T-helper 17 cell (primary cell): ENCODE measurements around the gene SPATA18. TPM values are rescaled to one million over a fixed set of nuclear protein-coding genes. Genes with fewer than 3 reads are reported as not detected.
"Not testable (repeated sequence)": the region's sequence is repeated elsewhere in the genome, so short reads cannot be mapped to it uniquely, and the experiment has no call there.

Experiments used
- ATAC-seq: fragments of 150-1000 bp; cut with Tn5 transposase; 2 replicates; pipeline ENCODE4 v1.10.0; 2021; ENCODE audit warnings: mild to moderate bottlenecking, moderate library complexity
- DNase-seq, 3 donors: peaks; one replicate each; pipeline versions ENCODE4 v3.0.0 to v3.0.0-alpha.2; 2020 to 2021
- H3K9me3 ChIP-seq: one replicate; pipeline ENCODE4 v1.7.0; 2013; ENCODE audit warnings: low read length, mild to moderate bottlenecking; ENCODE audit not compliant: control insufficient read depth, poor library complexity, severe bottlenecking
- H3K27ac Mint-ChIP-seq: one replicate; pipeline ENCODE4 v1.8.0; 2022; ENCODE audit warnings: mild to moderate bottlenecking, moderate library complexity, mixed read lengths
- H3K27me3 Mint-ChIP-seq: one replicate; pipeline ENCODE4 v1.8.0; 2022; ENCODE audit warnings: mixed read lengths
- H3K36me3 Mint-ChIP-seq: one replicate; pipeline ENCODE4 v1.8.0; 2022; ENCODE audit warnings: low read depth, mixed read lengths
- H3K4me1 Mint-ChIP-seq: one replicate; pipeline ENCODE4 v1.8.0; 2022; ENCODE audit warnings: mild to moderate bottlenecking, mixed read lengths
- H3K4me3 Mint-ChIP-seq: one replicate; pipeline ENCODE4 v1.8.0; 2022; ENCODE audit warnings: mild to moderate bottlenecking, moderate library complexity, mixed read lengths
- total RNA-seq, 4 donors: library from RNA in 2 of 4; stranded (reverse) in 2 of 4; gene quantifications; one replicate each; pipeline ENCODE4 v1.2.3 and lab custom pipeline; 2022 to 2026

Gene SPATA18
- total RNA-seq, 2 donors from 2014 or later, result 0.18 TPM; not detected in 1

- H3K4me3 Mint-ChIP-seq, result no peak overlapping the region
Measured at GRCh38 chr4:52069571-52069970, 18.5 kb downstream of the SPATA18 start.

GRCh38 chr4:52071791-52072546 lies 20.9 kb downstream of the SPATA18 start:
- H3K9me3 ChIP-seq, result no peaks in the 10 kb centered on the region
- Mint-ChIP-seq H3K27me3 (peaks cover 75% of the 10 kb centered on the region), H3K4me1 (no peaks in the 10 kb centered on the region), H3K36me3 (no peaks in the 10 kb centered on the region), H3K27ac (no peak overlapping the region), H3K4me3 (no peak overlapping the region)
- ATAC-seq (no peak), DNase-seq (no peak)

More at GRCh38 chr4:52069571-52069970, 18.5 kb downstream of the SPATA18 start:
- Mint-ChIP-seq H3K27me3 (peaks cover 71% of the 10 kb centered on the region), H3K36me3 (no peaks in the 10 kb centered on the region), H3K27ac (no peak overlapping the region), H3K4me1 (no peaks in the 10 kb centered on the region)
- H3K9me3 ChIP-seq, result no peaks in the 10 kb centered on the region
- no peak for ATAC-seq
- DNase-seq, result no peak

- H3K9me3 ChIP-seq, result no peaks in the 10 kb centered on the region
- Mint-ChIP-seq H3K4me1 (no peaks in the 10 kb centered on the region), H3K36me3 (no peaks in the 10 kb centered on the region), H3K27me3 (peaks cover 63% of the 10 kb centered on the region), H3K4me3 (no peak overlapping the region), H3K27ac (no peak overlapping the region)
- no peak for DNase-seq
- ATAC-seq, result no peak
Measured at GRCh38 chr4:52076731-52077130, 25.6 kb downstream of the SPATA18 start.

- Mint-ChIP-seq H3K27ac (no peak overlapping the region), H3K4me3 (no peak overlapping the region)
Measured at GRCh38 chr4:52079659-52080058, 28.6 kb downstream of the SPATA18 start.

GRCh38 chr4:52081216-52081615 lies 30.1 kb downstream of the SPATA18 start:
- ATAC-seq, result no peak

More at GRCh38 chr4:52079659-52080058, 28.6 kb downstream of the SPATA18 start:
- Mint-ChIP-seq H3K36me3 (no peaks in the 10 kb centered on the region), H3K27me3 (peaks cover 51% of the 10 kb centered on the region), H3K4me1 (no peaks in the 10 kb centered on the region)
- DNase-seq (no peak), ATAC-seq (no peak)
- no peaks in the 10 kb centered on the region for H3K9me3 ChIP-seq

GRCh38 chr4:52086425-52086824 lies 35.3 kb downstream of the SPATA18 start:
- not testable (repeated sequence) for H3K27me3 Mint-ChIP-seq, H3K4me1 Mint-ChIP-seq, H3K27ac Mint-ChIP-seq

More at GRCh38 chr4:52081216-52081615, 30.1 kb downstream of the SPATA18 start:
- Mint-ChIP-seq H3K27me3 (peaks cover 35% of the 10 kb centered on the region), H3K36me3 (no peaks in the 10 kb centered on the region), H3K4me3 (no peak overlapping the region), H3K27ac (no peak overlapping the region), H3K4me1 (no peaks in the 10 kb centered on the region)
- H3K9me3 ChIP-seq, result no peaks in the 10 kb centered on the region
- DNase-seq, result no peak

GRCh38 chr4:52091801-52092200 lies 40.7 kb downstream of the SPATA18 start:
- ATAC-seq (no peak), DNase-seq (no peak)
- no peaks in the 10 kb centered on the region for H3K9me3 ChIP-seq
- H3K36me3 Mint-ChIP-seq, result no peaks in the 10 kb centered on the region
- no peak overlapping the region for H3K27ac Mint-ChIP-seq
- H3K4me1 Mint-ChIP-seq, result no peaks in the 10 kb centered on the region
- no peak overlapping the region for H3K4me3 Mint-ChIP-seq
- peaks cover 7% of the 10 kb centered on the region for H3K27me3 Mint-ChIP-seq

More at GRCh38 chr4:52086425-52086824, 35.3 kb downstream of the SPATA18 start:
- H3K36me3 Mint-ChIP-seq, ATAC-seq, DNase-seq, H3K9me3 ChIP-seq, H3K4me3 Mint-ChIP-seq: not testable (repeated sequence)

GRCh38 chr4:52093466-52093865 lies 42.4 kb downstream of the SPATA18 start:
- ATAC-seq (no peak), DNase-seq (no peak)
- Mint-ChIP-seq H3K4me3 (no peak overlapping the region), H3K4me1 (no peaks in the 10 kb centered on the region), H3K36me3 (no peaks in the 10 kb centered on the region), H3K27ac (no peak overlapping the region), H3K27me3 (peaks cover 18% of the 10 kb centered on the region)
- H3K9me3 ChIP-seq, result no peaks in the 10 kb centered on the region

GRCh38 chr4:52094376-52095145 lies 43.5 kb downstream of the SPATA18 start:
- Mint-ChIP-seq H3K4me3 (no peak overlapping the region), H3K27me3 (peaks cover 19% of the 10 kb centered on the region), H3K27ac (no peak overlapping the region), H3K4me1 (no peaks in the 10 kb centered on the region), H3K36me3 (no peaks in the 10 kb centered on the region)
- H3K9me3 ChIP-seq, result no peaks in the 10 kb centered on the region
- no peak for DNase-seq
- ATAC-seq, result no peak

- no peaks in the 10 kb centered on the region for H3K36me3 Mint-ChIP-seq
Measured at GRCh38 chr4:52095374-52095773, 44.3 kb downstream of the SPATA18 start.

GRCh38 chr4:52096048-52096447 lies 44.9 kb downstream of the SPATA18 start:
- ATAC-seq (no peak), DNase-seq (no peak)
- H3K9me3 ChIP-seq, result no peaks in the 10 kb centered on the region
- no peaks in the 10 kb centered on the region for H3K4me1 Mint-ChIP-seq
- H3K4me3 Mint-ChIP-seq, result no peak overlapping the region
- no peak overlapping the region for H3K27ac Mint-ChIP-seq
- H3K36me3 Mint-ChIP-seq, result no peaks in the 10 kb centered on the region
- H3K27me3 Mint-ChIP-seq, result peaks cover 26% of the 10 kb centered on the region

More at GRCh38 chr4:52095374-52095773, 44.3 kb downstream of the SPATA18 start:
- Mint-ChIP-seq H3K27ac (no peak overlapping the region), H3K4me3 (no peak overlapping the region), H3K27me3 (peaks cover 26% of the 10 kb centered on the region), H3K4me1 (no peaks in the 10 kb centered on the region)
- H3K9me3 ChIP-seq, result no peaks in the 10 kb centered on the region
- DNase-seq (no peak), ATAC-seq (no peak)

GRCh38 chr4:52098618-52099017 lies 47.5 kb downstream of the SPATA18 start:
- Mint-ChIP-seq H3K27me3 (peaks cover 31% of the 10 kb centered on the region), H3K36me3 (no peaks in the 10 kb centered on the region), H3K27ac (no peak overlapping the region), H3K4me1 (no peaks in the 10 kb centered on the region), H3K4me3 (no peak overlapping the region)
- no peak for DNase-seq
- no peak for ATAC-seq
- H3K9me3 ChIP-seq, result no peaks in the 10 kb centered on the region

GRCh38 chr4:52099860-52100461 lies 48.9 kb downstream of the SPATA18 start:
- no peaks in the 10 kb centered on the region for H3K9me3 ChIP-seq
- ATAC-seq (no peak), DNase-seq (no peak)
- Mint-ChIP-seq H3K27me3 (peaks cover 31% of the 10 kb centered on the region), H3K4me3 (no peak overlapping the region), H3K4me1 (no peaks in the 10 kb centered on the region), H3K36me3 (no peaks in the 10 kb centered on the region), H3K27ac (no peak overlapping the region)
